ENCODE data around the gene BRD1. TPM values are rescaled to one million over a fixed set of nuclear protein-coding genes. Genes with fewer than 3 reads are reported as not detected.
A peak's percentile ranks its signal among the peaks of the same experiment; 100 is the strongest.

BRD1 gene
- total and polyA plus RNA-seq, 9 of the 15 experiments (the other 6 are each of a cell fraction or from before 2014, with no cell fraction given): 0.42 to 17.6 (median 5.5) TPM

GRCh38 chr22:49807780-49808708 is 19.6 kb downstream of the BRD1 start (continued):
- TF ChIP-seq SFPQ (IDR thresholded peaks at IDR 0.05; ENCODE audit: low read depth, low read length) (no peak), STAT6 (CRISPR knock-in tag; IDR thresholded peaks at IDR 0.05) (no peak), ZNF224 (CRISPR knock-in tag; IDR thresholded peaks at IDR 0.05) (0 out of 2 replicates have a peak, but pooled peaks have one; percentile 14), ZNF174 (CRISPR knock-in tag; IDR thresholded peaks at IDR 0.05) (no peak), ZBTB8A (IDR thresholded peaks at IDR 0.05; ENCODE audit: partially characterized antibody) (no peak), ZNF408 (CRISPR knock-in tag; IDR thresholded peaks at IDR 0.05; ENCODE audit: low read depth) (no peak), EP400 (IDR thresholded peaks at IDR 0.05) (peak; percentile 82), KDM5B (IDR thresholded peaks at IDR 0.05; ENCODE audit: insufficient replicate concordance, low read depth, low read length) (no peak), ZBTB34 (CRISPR knock-in tag; IDR thresholded peaks at IDR 0.05) (no peak), ATF7 (IDR thresholded peaks at IDR 0.05) (peak; percentile 80), DACH1 (IDR thresholded peaks at IDR 0.05; ENCODE audit: partially characterized antibody) (no peak), PRPF4 (IDR thresholded peaks at IDR 0.05; ENCODE audit: insufficient read depth, low read depth, low read length, poor library complexity, severe bottlenecking) (no peak), NR2C2 (CRISPR knock-in tag; IDR thresholded peaks at IDR 0.05) (no peak), NR2C2 (tag; IDR thresholded peaks at IDR 0.05) (peak; percentile 57; the same call in 1 of the 2 replicates), ZNF655 (CRISPR knock-in tag; IDR thresholded peaks at IDR 0.05) (no peak), ELK3 (CRISPR knock-in tag; IDR thresholded peaks at IDR 0.05) (no peak), RHOXF2B (CRISPR knock-in tag; conservative IDR thresholded peaks at IDR 0.05) (no peak), TCF7L2 (IDR thresholded peaks at IDR 0.05; ENCODE audit: low read depth, low read length) (no peak), ZNF583 (CRISPR knock-in tag; IDR thresholded peaks at IDR 0.05) (no peak)

Measured in K562 (cell line).